B cell (primary cell): ENCODE data around the gene VPS37C. TPM values are rescaled to one million over a fixed set of nuclear protein-coding genes. Genes with fewer than 3 reads are reported as not detected.

ENCODE experiments used
- ATAC-seq: fragments of 200-7000 bp; cut with Tn5 transposase; one replicate; pipeline ENCODE4 v1.10.0; 2021; ENCODE audit warnings: low read depth, mild to moderate bottlenecking, moderate number of reproducible peaks, moderate library complexity
- CTCF ChIA-PET: fragments of 350-600 bp; sonication (Branson Sonifier 250); formaldehyde crosslinking; loops from one replicate; lab custom pipeline; 2021; ENCODE audit warnings: antibody characterized with exemption, inconsistent platforms; lab: Charles Lee
- POLR2A ChIA-PET: fragments of 350-600 bp; sonication (Branson Sonifier 250); formaldehyde crosslinking; loops from one replicate; lab custom pipeline; 2021; ENCODE audit warnings: antibody characterized with exemption; lab: Charles Lee
- DNase-seq: peaks from one replicate; pipeline ENCODE4 v3.0.0; 2013
- H2AFZ ChIP-seq: 2 replicates; pipeline ENCODE4 v1.6.1; 2012; ENCODE audit warnings: mild to moderate bottlenecking, low read depth, low read length; ENCODE audit not compliant: insufficient read depth, poor library complexity, severe bottlenecking
- H3K27ac ChIP-seq, 2 donors: 1 replicate in 1 of 2; 2 replicates in 1 of 2; pipeline ENCODE4 v1.5.1; 2012 to 2013; ENCODE audit warnings: low read length in 2 of 2, mild to moderate bottlenecking in 2 of 2, moderate library complexity in 1 of 2
- H3K27me3 ChIP-seq, 4 experiments: fragments of 200-600 bp in 1 of 4; sonication (generic) in 1 of 4; replicated peaks in 1 of 4; 1 replicate in 2 of 4; 2 replicates in 2 of 4; pipeline versions ENCODE4 v1.6.1 to v1.7.0; 2013 to 2016; ENCODE audit warnings: low read length in 3 of 4, mild to moderate bottlenecking in 2 of 4, mixed read lengths in 1 of 4, moderate library complexity in 1 of 4; ENCODE audit not compliant: insufficient read depth in 4 of 4, control insufficient read depth in 3 of 4; ENCODE audit errors: control extremely low read depth in 1 of 4
- H3K36me3 ChIP-seq, 2 experiments: replicated peaks in 1 of 2; 1 replicate in 1 of 2; 2 replicates in 1 of 2; pipeline versions ENCODE4 v1.6.1 to v1.7.1; 2013; ENCODE audit warnings: low read length in 1 of 2; ENCODE audit not compliant: insufficient read depth in 2 of 2, control insufficient read depth in 1 of 2; ENCODE audit errors: control extremely low read depth in 1 of 2, extremely low read depth in 1 of 2
- H3K4me1 ChIP-seq, 2 donors: fragments of 200-600 bp in 1 of 2; sonication (generic) in 1 of 2; 1 replicate in 1 of 2; 2 replicates in 1 of 2; pipeline versions ENCODE4 v1.5.1 to v1.6.1; 2013 to 2017; ENCODE audit warnings: low read length in 2 of 2; ENCODE audit not compliant: control insufficient read depth in 2 of 2, insufficient read depth in 2 of 2
- H3K4me2 ChIP-seq: replicated peaks from 2 replicates; pipeline ENCODE3; 2012; ENCODE audit warnings: mild to moderate bottlenecking, low read depth, low read length; ENCODE audit not compliant: poor library complexity, severe bottlenecking
- H3K4me3 ChIP-seq, 5 experiments: fragments of 200-600 bp in 1 of 5; sonication (generic) in 1 of 5; 1 replicate in 3 of 5; 2 replicates in 2 of 5; pipeline versions ENCODE4 v1.5.1 to v1.7.0; 2011 to 2016; ENCODE audit warnings: low read length in 4 of 5, mild to moderate bottlenecking in 4 of 5, low read depth in 2 of 5, control low read depth in 1 of 5, moderate library complexity in 1 of 5; ENCODE audit not compliant: insufficient read depth in 1 of 5; ENCODE audit errors: control extremely low read depth in 1 of 5, extremely low read depth in 1 of 5
- H3K79me2 ChIP-seq: fragments of 200-600 bp; sonication (generic); one replicate; pipeline ENCODE4 v1.6.0; 2016; ENCODE audit warnings: low read length; ENCODE audit not compliant: control insufficient read depth, insufficient read depth
- H3K9ac ChIP-seq: fragments of 200-600 bp; sonication (generic); 2 replicates; pipeline ENCODE4 v1.6.1; 2017; ENCODE audit warnings: mild to moderate bottlenecking, low read length, moderate library complexity
- H3K9me3 ChIP-seq, 3 donors: one replicate each; pipeline versions ENCODE4 v1.6.1 to v1.7.1; 2013; ENCODE audit warnings: low read length in 2 of 3; ENCODE audit not compliant: control insufficient read depth in 2 of 3, insufficient read depth in 1 of 3; ENCODE audit errors: control extremely low read depth in 1 of 3
- H4K20me1 ChIP-seq: 2 replicates; pipeline ENCODE4 v1.6.0; 2012; ENCODE audit warnings: mild to moderate bottlenecking, low read length; ENCODE audit not compliant: insufficient read depth, control insufficient read depth, poor library complexity, severe bottlenecking
- H3K27ac Mint-ChIP-seq: one replicate; pipeline ENCODE4 v1.8.0; 2021; ENCODE audit warnings: mixed read lengths
- H3K27me3 Mint-ChIP-seq: one replicate; pipeline ENCODE4 v1.8.0; 2021; ENCODE audit warnings: mixed read lengths
- H3K4me1 Mint-ChIP-seq: one replicate; pipeline ENCODE4 v1.8.0; 2021; ENCODE audit warnings: mixed read lengths
- H3K4me3 Mint-ChIP-seq: one replicate; pipeline ENCODE4 v1.8.0; 2021; ENCODE audit warnings: mixed read lengths
- H3K9me3 Mint-ChIP-seq: one replicate; pipeline ENCODE4 v1.8.0; 2022; ENCODE audit warnings: mixed read lengths; ENCODE audit not compliant: insufficient read depth
- CTCF ChIP-seq: fragments of 200-600 bp; IDR thresholded peaks from one replicate; pipeline ENCODE4 v1.8.0; 2022; ENCODE audit warnings: antibody characterized with exemption, mild to moderate bottlenecking
- EZH2 ChIP-seq: IDR thresholded peaks from 2 replicates; pipeline ENCODE4 v1.6.1; 2012; ENCODE audit warnings: borderline replicate concordance, low read depth, mild to moderate bottlenecking, moderate library complexity, low read length; ENCODE audit not compliant: insufficient read depth, poor library complexity, severe bottlenecking
- WGBS: methylation state at CpG from one replicate; pipeline ENCODE4 v1.1.5; 2013; ENCODE audit warnings: missing lambda C conversion rate; ENCODE audit not compliant: insufficient coverage; 5-methylcytosine and 5-hydroxymethylcytosine counted together
- intact Hi-C: fragments of 100-400 bp; cut with micrococcal nuclease; formaldehyde crosslinking; loops from one replicate; pipeline ENCODE4 v1.10.0; 2022
- polyA plus RNA-seq: library from polyadenylated mRNA; depleted of rRNA; stranded (reverse); fragments of >200 nt; gene quantifications from 2 replicates; pipeline ENCODE4 v1.2.3, GENCODE V29; 2012
- total RNA-seq, 2 donors: library from RNA; stranded (reverse); fragments of 120-200 nt in 1 of 2; gene quantifications; 1 replicate in 1 of 2; 2 replicates in 1 of 2; pipeline versions ENCODE4 v1.2.3 to v1.2.4, GENCODE V29; 2013 to 2022

Gene VPS37C
- total and polyA plus RNA-seq, 2 donors (not counting 1 experiment from before 2014, with no cell fraction given) = 6.4 to 20.1 TPM

DNA sequence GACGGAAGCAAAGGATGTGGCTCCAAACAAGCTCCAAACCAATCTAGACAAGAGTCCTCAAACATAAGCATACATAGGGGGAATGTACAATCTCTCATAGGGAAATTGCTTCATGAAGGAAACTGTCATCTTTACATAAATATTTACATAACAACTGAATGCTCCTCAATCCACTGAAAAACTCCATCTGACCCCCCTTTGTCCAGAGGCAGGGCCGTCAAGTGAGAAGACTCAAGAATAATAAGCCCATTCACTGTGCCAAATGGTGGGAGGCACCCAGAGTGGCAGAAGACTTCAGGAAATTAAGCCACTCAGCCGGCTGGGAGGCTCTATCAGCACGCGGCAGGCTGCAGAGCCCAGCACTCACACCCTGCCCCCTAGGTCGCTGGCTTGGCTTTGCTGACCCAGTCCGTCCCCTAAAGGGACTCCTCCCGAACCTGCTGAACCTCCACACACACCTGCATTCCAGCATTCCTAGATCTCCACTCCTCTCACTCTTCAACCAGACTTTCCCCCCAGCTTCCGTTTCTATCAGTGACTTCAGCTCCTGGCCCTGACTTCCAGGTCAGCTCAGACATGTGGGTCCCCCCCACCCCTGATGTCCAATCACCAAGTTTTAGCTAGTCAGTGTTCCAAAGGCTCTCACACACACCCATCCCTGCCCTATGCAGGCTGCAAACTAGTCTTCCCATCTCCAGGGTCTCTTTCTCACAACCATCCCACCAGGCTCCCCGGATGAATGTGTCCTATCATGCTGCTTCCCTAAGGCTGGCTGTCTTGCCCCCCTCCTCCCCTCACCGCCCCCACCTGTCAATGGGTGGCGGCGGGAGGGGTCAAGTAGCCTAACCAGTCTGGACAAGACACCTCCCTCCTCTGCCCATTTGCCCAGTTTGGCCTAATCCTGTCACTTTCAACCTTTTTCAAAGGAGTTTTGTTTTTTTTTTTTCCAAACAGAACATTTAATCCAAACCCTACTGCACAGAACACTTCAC is 11.3 kb downstream of the VPS37C start:
- Histone ChIP-seq H3K27ac (no peak overlapping the region), H3K9me3 (peaks cover 3 to 8% (median 4%) of the 10 kb centered on the region in 3 donors), H3K9ac (no peak overlapping the region), H3K4me3 (no peak overlapping the region), H4K20me1 (peaks cover 35% of the 10 kb centered on the region), H2AFZ (no peak overlapping the region), H3K27me3 (no peaks in the 10 kb centered on the region), H3K4me1 (peaks cover 0 to 3% of the 10 kb centered on the region in 2 donors), H3K36me3 (peaks cover 2 to 3% of the 10 kb centered on the region in 2 experiments), H3K79me2 (peaks cover 88% of the 10 kb centered on the region), H3K4me2 (no peak overlapping the region)
- no peaks in the 10 kb centered on the region for H3K9me3 Mint-ChIP-seq
- DNase-seq = no peak
- peaks cover 12% of the 10 kb centered on the region for H3K4me1 Mint-ChIP-seq
- no peak overlapping the region for H3K27ac Mint-ChIP-seq
- POLR2A ChIA-PET = no interaction called here
- intact Hi-C loops = no loop called here
- H3K27me3 Mint-ChIP-seq = no peaks in the 10 kb centered on the region
- TF ChIP-seq EZH2 (no peak), CTCF (no peak)
- ATAC-seq = no peak
- WGBS = 69% methylated on average over 12 of the region's 13 CpGs
- CTCF ChIA-PET = interaction anchor here (1.0 to 1.2 kb wide), 2 partner anchors 17 to 180 kb away, joined by 4 read pairs; no protein-coding TSS in a partner anchor
- no peak overlapping the region for H3K4me3 Mint-ChIP-seq
